Stimulated activated naive CD8-positive, alpha-beta T cell treated with anti-CD3 and anti-CD28 coated beads, Interleukin-15, Interleukin-2, amounts not matched to agents 100 ng/mL and 50 ng/mL, for 24 hours (primary cell): ENCODE results near the gene ROMO1.
A peak's percentile ranks its signal among the peaks of the same experiment; 100 is the strongest.
"Not testable (repeated sequence)": the region's sequence is repeated elsewhere in the genome, so short reads cannot be mapped to it uniquely, and the experiment has no call there.

Experiments
- H3K27ac Mint-ChIP-seq: one replicate; pipeline ENCODE4 v1.8.0; 2021; ENCODE audit warnings: mild to moderate bottlenecking, mixed read lengths
- H3K27me3 Mint-ChIP-seq: one replicate; pipeline ENCODE4 v1.8.0; 2021; ENCODE audit warnings: mixed read lengths
- H3K36me3 Mint-ChIP-seq: one replicate; pipeline ENCODE4 v1.8.0; 2021; ENCODE audit warnings: low read depth, mixed read lengths
- H3K4me1 Mint-ChIP-seq: one replicate; pipeline ENCODE4 v1.8.0; 2021; ENCODE audit warnings: low read depth, mixed read lengths
- H3K4me3 Mint-ChIP-seq: one replicate; pipeline ENCODE4 v1.8.0; 2021; ENCODE audit warnings: mild to moderate bottlenecking, mixed read lengths
- H3K9me3 Mint-ChIP-seq: one replicate; pipeline ENCODE4 v1.8.0; 2021; ENCODE audit warnings: mixed read lengths

ROMO1 gene

GRCh38 chr20:35711588-35712209 lies 12.5 kb downstream of the ROMO1 start:
- peaks cover 92% of the 10 kb centered on the region for H3K36me3 Mint-ChIP-seq
- peaks cover 71% of the 10 kb centered on the region for H3K4me1 Mint-ChIP-seq

DNA sequence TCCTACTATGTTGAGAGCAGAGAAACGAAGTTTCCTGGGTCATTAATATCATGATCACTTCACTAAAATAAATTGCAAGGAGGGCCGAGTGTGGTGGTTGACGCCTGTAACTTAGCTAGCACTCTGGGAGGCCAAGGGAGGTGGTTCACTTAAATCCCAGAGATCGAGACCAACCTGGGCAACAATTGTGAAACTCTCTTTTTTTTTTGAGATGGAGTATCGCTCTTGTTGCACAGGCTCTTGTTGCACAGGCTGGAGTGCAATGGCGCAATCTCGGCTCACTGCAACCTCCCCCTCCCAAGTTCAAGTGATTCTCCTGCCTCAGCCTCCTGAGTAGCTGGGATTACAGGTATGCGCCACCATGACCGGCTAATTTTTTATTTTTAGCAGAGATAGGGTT lies 13.9 kb downstream of the ROMO1 start:
- H3K27ac Mint-ChIP-seq = peak overlapping the region; percentile 41
- peaks cover 77% of the 10 kb centered on the region for H3K4me1 Mint-ChIP-seq
- peaks cover 91% of the 10 kb centered on the region for H3K36me3 Mint-ChIP-seq
- H3K27me3 Mint-ChIP-seq, H3K9me3 Mint-ChIP-seq: not testable (repeated sequence)
- peak overlapping the region; percentile 27 for H3K4me3 Mint-ChIP-seq

More at GRCh38 chr20:35711588-35712209, 12.5 kb downstream of the ROMO1 start:
- Mint-ChIP-seq H3K27me3 (no peaks in the 10 kb centered on the region), H3K9me3 (no peaks in the 10 kb centered on the region), H3K27ac (peak overlapping the region; percentile 84), H3K4me3 (peak overlapping the region; percentile 15)

- Mint-ChIP-seq H3K36me3 (peaks cover 88% of the 10 kb centered on the region), H3K4me1 (peaks cover 72% of the 10 kb centered on the region), H3K27me3 (no peaks in the 10 kb centered on the region), H3K4me3 (no peak overlapping the region), H3K27ac (peak overlapping the region; percentile 58), H3K9me3 (no peaks in the 10 kb centered on the region)
These were observed 14.9 kb downstream of the ROMO1 start for GRCh38 chr20:35714127-35714526.

GRCh38 chr20:35715652-35716051 lies 16.4 kb downstream of the ROMO1 start:
- H3K4me1 Mint-ChIP-seq = peaks cover 67% of the 10 kb centered on the region
- H3K27ac Mint-ChIP-seq = peak overlapping the region; percentile 38
- no peaks in the 10 kb centered on the region for H3K9me3 Mint-ChIP-seq
- peaks cover 85% of the 10 kb centered on the region for H3K36me3 Mint-ChIP-seq
- H3K4me3 Mint-ChIP-seq = no peak overlapping the region
- H3K27me3 Mint-ChIP-seq = no peaks in the 10 kb centered on the region

DNA sequence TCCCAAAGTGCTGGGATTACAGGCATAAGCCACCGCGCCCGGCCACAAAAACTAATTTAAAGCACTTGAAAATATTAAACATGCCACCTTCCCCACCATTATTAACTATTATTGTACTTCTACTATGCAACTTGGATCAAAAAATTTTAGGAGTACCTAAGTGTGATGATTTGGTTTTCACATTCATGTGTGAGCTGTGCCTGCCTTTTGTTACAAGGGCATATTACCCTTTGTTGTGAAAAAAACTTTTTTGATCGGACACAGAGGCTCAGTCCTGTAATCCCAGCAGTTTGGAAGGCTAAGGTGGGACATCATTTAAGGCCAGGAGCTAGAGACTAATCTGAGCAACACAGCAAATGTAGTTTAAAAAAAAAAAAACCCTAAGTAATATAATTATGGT lies 17.1 kb downstream of the ROMO1 start:
- Mint-ChIP-seq H3K9me3 (no peaks in the 10 kb centered on the region), H3K27ac (no peak overlapping the region), H3K4me3 (no peak overlapping the region), H3K4me1 (peaks cover 64% of the 10 kb centered on the region), H3K27me3 (no peaks in the 10 kb centered on the region), H3K36me3 (peaks cover 82% of the 10 kb centered on the region)

- not testable (repeated sequence) for H3K9me3 Mint-ChIP-seq, H3K4me3 Mint-ChIP-seq, H3K27me3 Mint-ChIP-seq
- Mint-ChIP-seq H3K36me3 (peaks cover 84% of the 10 kb centered on the region), H3K27ac (peak overlapping the region; percentile 65), H3K4me1 (peaks cover 65% of the 10 kb centered on the region)
These were observed 19.1 kb downstream of the ROMO1 start for GRCh38 chr20:35718321-35718720.

GRCh38 chr20:35718972-35719635 lies 19.9 kb downstream of the ROMO1 start:
- H3K4me1 Mint-ChIP-seq = peaks cover 60% of the 10 kb centered on the region
- no peak overlapping the region for H3K27ac Mint-ChIP-seq
- no peaks in the 10 kb centered on the region for H3K27me3 Mint-ChIP-seq
- H3K4me3 Mint-ChIP-seq = no peak overlapping the region
- H3K36me3 Mint-ChIP-seq = peaks cover 85% of the 10 kb centered on the region
- H3K9me3 Mint-ChIP-seq = no peaks in the 10 kb centered on the region

DNA sequence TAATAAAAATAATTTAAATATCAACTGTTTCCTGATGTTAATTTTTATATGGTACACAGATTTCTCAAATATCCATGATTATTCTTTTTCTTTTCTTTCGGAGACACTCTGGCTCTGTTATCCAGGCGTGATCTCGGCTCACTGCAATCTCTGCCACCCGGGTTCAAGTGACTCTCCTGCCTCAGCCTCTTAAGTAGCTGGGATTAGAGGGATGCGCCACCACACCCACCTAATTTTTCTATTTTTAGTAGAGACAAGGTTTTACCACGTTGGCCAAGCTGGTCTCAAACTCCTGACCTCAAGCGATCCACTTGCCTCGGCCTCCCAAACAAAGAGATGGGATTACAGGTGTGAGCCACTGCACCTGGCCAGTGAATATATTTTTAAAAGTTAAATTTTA lies 20.5 kb downstream of the ROMO1 start:
- no peak overlapping the region for H3K4me3 Mint-ChIP-seq
- peaks cover 60% of the 10 kb centered on the region for H3K4me1 Mint-ChIP-seq
- H3K27me3 Mint-ChIP-seq = no peaks in the 10 kb centered on the region
- peaks cover 85% of the 10 kb centered on the region for H3K36me3 Mint-ChIP-seq
- H3K27ac Mint-ChIP-seq = no peak overlapping the region
- no peaks in the 10 kb centered on the region for H3K9me3 Mint-ChIP-seq

GRCh38 chr20:35720165-35721123 lies 21.2 kb downstream of the ROMO1 start:
- peaks cover 86% of the 10 kb centered on the region for H3K36me3 Mint-ChIP-seq
- H3K9me3 Mint-ChIP-seq = no peaks in the 10 kb centered on the region
- peaks cover 62% of the 10 kb centered on the region for H3K4me1 Mint-ChIP-seq
- no peak overlapping the region for H3K27ac Mint-ChIP-seq
- no peaks in the 10 kb centered on the region for H3K27me3 Mint-ChIP-seq
- no peak overlapping the region for H3K4me3 Mint-ChIP-seq

GRCh38 chr20:35721219-35721618 lies 22.0 kb downstream of the ROMO1 start:
- peaks cover 57% of the 10 kb centered on the region for H3K4me1 Mint-ChIP-seq

GRCh38 chr20:35721621-35722020 lies 22.4 kb downstream of the ROMO1 start:
- H3K4me1 Mint-ChIP-seq = peaks cover 54% of the 10 kb centered on the region
- H3K27me3 Mint-ChIP-seq = no peaks in the 10 kb centered on the region
- peak overlapping the region; percentile 45 for H3K27ac Mint-ChIP-seq
- peaks cover 83% of the 10 kb centered on the region for H3K36me3 Mint-ChIP-seq
- no peak overlapping the region for H3K4me3 Mint-ChIP-seq
- H3K9me3 Mint-ChIP-seq = no peaks in the 10 kb centered on the region

More at GRCh38 chr20:35721219-35721618, 22.0 kb downstream of the ROMO1 start:
- Mint-ChIP-seq H3K4me3 (no peak overlapping the region), H3K27ac (peak overlapping the region; percentile 45), H3K9me3 (no peaks in the 10 kb centered on the region), H3K36me3 (peaks cover 83% of the 10 kb centered on the region), H3K27me3 (no peaks in the 10 kb centered on the region)

GRCh38 chr20:35723275-35723639 lies 24.1 kb downstream of the ROMO1 start:
- H3K4me3 Mint-ChIP-seq, H3K27ac Mint-ChIP-seq, H3K27me3 Mint-ChIP-seq, H3K9me3 Mint-ChIP-seq: not testable (repeated sequence)
- peaks cover 48% of the 10 kb centered on the region for H3K4me1 Mint-ChIP-seq
- H3K36me3 Mint-ChIP-seq = peaks cover 82% of the 10 kb centered on the region

DNA sequence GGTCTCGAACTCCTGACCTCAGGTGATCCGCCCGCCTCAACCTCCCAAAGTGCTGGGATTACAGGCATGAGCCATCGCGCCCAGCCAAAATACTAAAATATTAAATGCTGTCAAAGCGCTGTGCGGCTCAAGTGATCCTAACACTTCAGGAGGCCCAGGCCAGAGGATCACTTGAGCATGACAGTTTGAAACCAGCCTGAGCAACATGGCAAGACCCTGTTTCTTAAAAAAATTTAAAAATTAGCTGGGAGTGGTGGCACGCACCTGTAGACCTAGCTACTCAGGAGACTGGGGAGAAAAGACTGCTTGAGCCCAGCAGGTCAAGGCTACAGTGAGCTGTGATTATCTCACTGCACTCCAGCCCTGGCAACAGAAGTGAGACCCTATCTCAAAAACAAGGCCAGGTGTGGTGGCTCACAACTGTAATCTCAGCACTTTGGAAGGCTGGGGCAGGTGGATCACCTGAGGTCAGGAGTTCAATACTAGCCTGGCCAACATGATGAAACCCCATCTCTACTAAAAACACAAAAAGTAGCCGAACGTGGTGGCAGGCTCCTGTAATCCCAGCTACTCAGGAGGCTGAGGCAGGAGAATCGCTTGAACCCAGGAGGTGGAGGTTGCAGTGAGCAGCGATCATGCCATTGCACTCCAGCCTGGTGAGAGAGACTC lies 24.6 kb downstream of the ROMO1 start:
- peaks cover 47% of the 10 kb centered on the region for H3K4me1 Mint-ChIP-seq
- not testable (repeated sequence) for H3K27me3 Mint-ChIP-seq, H3K9me3 Mint-ChIP-seq, H3K4me3 Mint-ChIP-seq
- H3K27ac Mint-ChIP-seq = peak overlapping the region; percentile 40
- peaks cover 85% of the 10 kb centered on the region for H3K36me3 Mint-ChIP-seq

GRCh38 chr20:35724321-35725230 lies 25.4 kb downstream of the ROMO1 start:
- peaks cover 87% of the 10 kb centered on the region for H3K36me3 Mint-ChIP-seq
- no peak overlapping the region for H3K4me3 Mint-ChIP-seq
- H3K9me3 Mint-ChIP-seq = no peaks in the 10 kb centered on the region
- peaks cover 46% of the 10 kb centered on the region for H3K4me1 Mint-ChIP-seq
- H3K27ac Mint-ChIP-seq = peak overlapping the region; percentile 40
- no peaks in the 10 kb centered on the region for H3K27me3 Mint-ChIP-seq
